ENCODE data around the gene FGF22.
A peak's percentile ranks its signal among the peaks of the same experiment; 100 is the strongest.
"Not testable (repeated sequence)": the region's sequence is repeated elsewhere in the genome, so short reads cannot be mapped to it uniquely, and the experiment has no call there.

FGF22 gene

GRCh38 chr19:602391-603301 is 37.0 kb upstream of the FGF22 start:
- Mint-ChIP-seq H3K27me3 (no peaks in the 10 kb centered on the region), H3K4me3 (no peak overlapping the region), H3K9me3 (peaks cover 2% of the 10 kb centered on the region), H3K36me3 (no peaks in the 10 kb centered on the region), H3K4me1 (no peaks in the 10 kb centered on the region), H3K27ac (no peak overlapping the region)
- DNase-seq: no peak
- CTCF ChIA-PET: interaction anchor here (0.7 kb wide), 1 partner anchor 28 kb away, joined by 3 read pairs; no protein-coding TSS in a partner anchor

GRCh38 chr19:603302-603639 is 36.4 kb upstream of the FGF22 start:
- H3K9me3 Mint-ChIP-seq, DNase-seq, H3K4me3 Mint-ChIP-seq, H3K27ac Mint-ChIP-seq, CTCF ChIA-PET, H3K36me3 Mint-ChIP-seq, H3K4me1 Mint-ChIP-seq, H3K27me3 Mint-ChIP-seq: not testable (repeated sequence)

- CTCF ChIA-PET, H3K4me3 Mint-ChIP-seq, H3K4me1 Mint-ChIP-seq, H3K9me3 Mint-ChIP-seq, H3K27me3 Mint-ChIP-seq, H3K36me3 Mint-ChIP-seq, H3K27ac Mint-ChIP-seq: not testable (repeated sequence)
- DNase-seq: peak; percentile 36
Measured at GRCh38 chr19:603779-604178, 35.9 kb upstream of the FGF22 start.

DNA sequence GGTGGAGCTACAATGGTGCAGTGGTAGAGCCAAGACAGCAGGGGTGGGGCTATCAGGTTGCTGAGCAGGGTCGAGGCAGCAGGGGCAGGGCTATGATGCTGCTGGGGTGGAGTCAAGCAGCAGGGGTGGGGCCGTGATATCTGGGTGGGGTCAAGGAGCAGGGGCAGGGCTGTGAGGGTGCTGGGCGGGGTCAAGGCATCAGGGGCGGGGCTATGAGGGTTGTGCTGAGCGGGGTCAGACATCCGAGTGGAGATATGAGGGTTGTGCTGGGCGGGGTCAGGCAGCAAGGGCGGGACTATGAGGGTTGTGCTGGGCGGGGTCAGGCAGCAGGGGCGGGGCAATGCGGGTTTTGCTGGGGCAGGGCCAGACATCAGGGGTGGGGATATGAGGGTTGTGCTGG is 35.3 kb upstream of the FGF22 start:
- Mint-ChIP-seq H3K9me3 (peaks cover 2% of the 10 kb centered on the region), H3K4me3 (no peak overlapping the region), H3K27me3 (no peaks in the 10 kb centered on the region), H3K36me3 (no peaks in the 10 kb centered on the region), H3K4me1 (peaks cover 3% of the 10 kb centered on the region), H3K27ac (no peak overlapping the region)
- CTCF ChIA-PET: no interaction called here
- peak; percentile 59 for DNase-seq

GRCh38 chr19:605061-605971 is 34.4 kb upstream of the FGF22 start:
- peak; percentile 46 for DNase-seq
- H3K27me3 Mint-ChIP-seq, H3K27ac Mint-ChIP-seq, H3K4me3 Mint-ChIP-seq, CTCF ChIA-PET, H3K9me3 Mint-ChIP-seq, H3K36me3 Mint-ChIP-seq: not testable (repeated sequence)
- H3K4me1 Mint-ChIP-seq: peaks cover 11% of the 10 kb centered on the region

GRCh38 chr19:607301-608154 is 32.2 kb upstream of the FGF22 start:
- no peaks in the 10 kb centered on the region for H3K36me3 Mint-ChIP-seq
- H3K9me3 Mint-ChIP-seq: peaks cover 2% of the 10 kb centered on the region
- no peak overlapping the region for H3K4me3 Mint-ChIP-seq
- DNase-seq: no peak
- no peaks in the 10 kb centered on the region for H3K27me3 Mint-ChIP-seq
- H3K4me1 Mint-ChIP-seq: peaks cover 24% of the 10 kb centered on the region
- peak overlapping the region; percentile 55 for H3K27ac Mint-ChIP-seq
- CTCF ChIA-PET: interaction anchor here (1.2 kb wide), 1 partner anchor 24 kb away, joined by 3 read pairs; no protein-coding TSS in a partner anchor

- peaks cover 30% of the 10 kb centered on the region for H3K4me1 Mint-ChIP-seq
- H3K9me3 Mint-ChIP-seq: peaks cover 2% of the 10 kb centered on the region
- no peak overlapping the region for H3K4me3 Mint-ChIP-seq
- DNase-seq: no peak
- peaks cover 5% of the 10 kb centered on the region for H3K36me3 Mint-ChIP-seq
- no peaks in the 10 kb centered on the region for H3K27me3 Mint-ChIP-seq
- no peak overlapping the region for H3K27ac Mint-ChIP-seq
- CTCF ChIA-PET: no interaction called here
Measured at GRCh38 chr19:608155-609003, 31.3 kb upstream of the FGF22 start.

- Mint-ChIP-seq H3K4me3 (no peak overlapping the region), H3K9me3 (no peaks in the 10 kb centered on the region), H3K4me1 (peaks cover 30% of the 10 kb centered on the region), H3K36me3 (peaks cover 6% of the 10 kb centered on the region), H3K27me3 (no peaks in the 10 kb centered on the region), H3K27ac (no peak overlapping the region)
- CTCF ChIA-PET: interaction anchor here (1.0 kb wide), 1 partner anchor 20 kb away, joined by 3 read pairs; no protein-coding TSS in a partner anchor
- DNase-seq: no peak
Measured at GRCh38 chr19:609004-609346, 30.7 kb upstream of the FGF22 start.

DNA sequence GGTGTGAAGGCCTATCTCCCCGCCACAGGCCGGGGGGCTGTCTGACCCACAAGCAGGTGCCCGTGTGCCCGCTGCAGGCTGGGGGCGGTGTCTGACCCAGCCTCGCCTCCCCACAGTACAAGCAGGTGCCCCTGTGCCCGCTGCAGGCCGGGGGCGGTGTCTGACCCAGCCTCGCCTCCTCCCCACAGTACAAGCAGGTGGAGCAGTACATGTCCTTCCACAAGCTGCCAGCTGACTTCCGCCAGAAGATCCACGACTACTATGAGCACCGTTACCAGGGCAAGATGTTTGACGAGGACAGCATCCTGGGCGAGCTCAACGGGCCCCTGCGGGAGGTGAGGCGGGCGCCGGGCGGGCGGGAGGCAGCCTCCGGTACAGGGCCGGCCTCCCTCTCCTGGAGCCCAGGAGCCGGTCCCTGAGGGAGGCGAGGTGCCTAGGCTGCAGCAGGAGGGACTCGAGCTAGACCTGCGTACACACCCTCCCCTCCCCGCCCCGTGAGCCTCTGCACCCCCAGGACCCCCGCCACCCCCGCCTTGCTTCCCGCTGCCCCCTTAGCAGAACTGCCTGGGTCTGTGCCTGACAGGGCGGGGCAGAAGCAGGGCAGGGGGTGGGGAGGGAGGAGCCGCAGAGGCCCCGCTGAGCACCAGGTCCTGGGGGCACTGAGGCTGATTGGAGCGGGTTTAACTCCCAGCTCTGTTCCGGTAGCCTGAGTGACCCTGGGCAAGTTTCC is 29.4 kb upstream of the FGF22 start:
- Mint-ChIP-seq H3K9me3 (no peaks in the 10 kb centered on the region), H3K4me3 (peak overlapping the region; percentile 93), H3K27me3 (no peaks in the 10 kb centered on the region), H3K27ac (peak overlapping the region; percentile 97), H3K4me1 (peaks cover 32% of the 10 kb centered on the region), H3K36me3 (peaks cover 15% of the 10 kb centered on the region)
- CTCF ChIA-PET: interaction anchor here (1.0 to 1.4 kb wide), 3 partner anchors 18 to 100 kb away, joined by 3 to 4 read pairs (median 3); no protein-coding TSS in a partner anchor
- peak; percentile 78 for DNase-seq

GRCh38 chr19:610801-611480 is 28.7 kb upstream of the FGF22 start:
- Mint-ChIP-seq H3K4me3 (peak overlapping the region; percentile 93), H3K27me3 (no peaks in the 10 kb centered on the region), H3K36me3 (peaks cover 20% of the 10 kb centered on the region), H3K4me1 (peaks cover 35% of the 10 kb centered on the region), H3K9me3 (no peaks in the 10 kb centered on the region), H3K27ac (peak overlapping the region; percentile 97)
- CTCF ChIA-PET: interaction anchor here (1.3 to 1.4 kb wide), 2 partner anchors 26 to 100 kb away, joined by 3 to 4 read pairs; no protein-coding TSS in a partner anchor
- peak; percentile 88 for DNase-seq

DNA sequence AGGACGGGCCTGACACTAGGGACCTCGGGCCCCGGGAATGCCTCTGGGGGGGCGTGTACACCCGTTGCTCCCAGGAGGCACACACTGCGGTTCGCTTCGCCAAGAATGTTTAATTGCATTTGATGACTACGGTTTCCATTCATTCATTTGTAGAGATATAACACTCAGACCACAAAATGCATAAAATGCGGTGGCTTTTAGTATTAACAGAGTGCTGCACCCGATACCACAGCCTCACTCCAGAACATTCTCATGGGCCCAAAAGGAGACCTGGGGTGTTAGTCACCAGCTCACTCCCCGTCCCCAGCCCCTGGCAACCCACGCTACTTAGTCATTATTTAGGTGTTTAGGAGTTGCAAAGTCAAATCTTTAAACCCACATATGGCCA is 28.2 kb upstream of the FGF22 start:
- peak overlapping the region; percentile 97 for H3K27ac Mint-ChIP-seq

DNA sequence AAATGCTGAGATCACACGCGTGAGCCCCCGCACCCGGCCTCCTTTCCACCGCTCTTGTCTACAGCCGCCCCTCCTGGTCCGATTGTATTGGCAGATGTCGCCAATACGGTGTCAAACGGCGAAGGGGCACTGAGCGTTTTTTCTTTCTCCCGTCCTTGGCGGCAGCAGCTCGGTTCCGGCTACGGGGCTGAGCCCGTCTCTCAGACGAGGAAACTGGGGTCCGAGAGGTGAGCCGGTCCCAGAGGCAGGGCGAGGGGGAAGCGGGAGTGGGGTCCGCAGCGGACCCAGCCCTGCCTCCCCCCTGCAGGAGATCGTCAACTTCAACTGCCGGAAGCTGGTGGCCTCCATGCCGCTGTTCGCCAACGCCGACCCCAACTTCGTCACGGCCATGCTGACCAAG is 26.7 kb upstream of the FGF22 start:
- no peaks in the 10 kb centered on the region for H3K9me3 Mint-ChIP-seq
- CTCF ChIA-PET: no interaction called here

More for the DNA sequence above, 28.2 kb upstream of the FGF22 start:
- no peaks in the 10 kb centered on the region for H3K27me3 Mint-ChIP-seq
- DNase-seq: peak; percentile 50
- CTCF ChIA-PET: interaction anchor here (0.7 to 1.4 kb wide), 3 partner anchors 27 to 346 kb away, joined by 3 to 4 read pairs (median 3); no protein-coding TSS in a partner anchor
- peak overlapping the region; percentile 93 for H3K4me3 Mint-ChIP-seq
- no peaks in the 10 kb centered on the region for H3K9me3 Mint-ChIP-seq
- H3K4me1 Mint-ChIP-seq: peaks cover 35% of the 10 kb centered on the region
- H3K36me3 Mint-ChIP-seq: peaks cover 20% of the 10 kb centered on the region

More for the DNA sequence above, 26.7 kb upstream of the FGF22 start:
- H3K4me1 Mint-ChIP-seq: peaks cover 33% of the 10 kb centered on the region
- H3K36me3 Mint-ChIP-seq: peaks cover 21% of the 10 kb centered on the region
- no peak overlapping the region for H3K27ac Mint-ChIP-seq
- no peaks in the 10 kb centered on the region for H3K27me3 Mint-ChIP-seq
- DNase-seq: no peak
- peak overlapping the region; percentile 21 for H3K4me3 Mint-ChIP-seq
